Measurements from ENCODE around the gene FUT7. TPM values are rescaled to one million over a fixed set of nuclear protein-coding genes. Genes with fewer than 3 reads are reported as not detected.

FUT7 gene
- polyA plus RNA-seq, 4 donors: 0.09 to 0.90 TPM; not detected in 2

DNA sequence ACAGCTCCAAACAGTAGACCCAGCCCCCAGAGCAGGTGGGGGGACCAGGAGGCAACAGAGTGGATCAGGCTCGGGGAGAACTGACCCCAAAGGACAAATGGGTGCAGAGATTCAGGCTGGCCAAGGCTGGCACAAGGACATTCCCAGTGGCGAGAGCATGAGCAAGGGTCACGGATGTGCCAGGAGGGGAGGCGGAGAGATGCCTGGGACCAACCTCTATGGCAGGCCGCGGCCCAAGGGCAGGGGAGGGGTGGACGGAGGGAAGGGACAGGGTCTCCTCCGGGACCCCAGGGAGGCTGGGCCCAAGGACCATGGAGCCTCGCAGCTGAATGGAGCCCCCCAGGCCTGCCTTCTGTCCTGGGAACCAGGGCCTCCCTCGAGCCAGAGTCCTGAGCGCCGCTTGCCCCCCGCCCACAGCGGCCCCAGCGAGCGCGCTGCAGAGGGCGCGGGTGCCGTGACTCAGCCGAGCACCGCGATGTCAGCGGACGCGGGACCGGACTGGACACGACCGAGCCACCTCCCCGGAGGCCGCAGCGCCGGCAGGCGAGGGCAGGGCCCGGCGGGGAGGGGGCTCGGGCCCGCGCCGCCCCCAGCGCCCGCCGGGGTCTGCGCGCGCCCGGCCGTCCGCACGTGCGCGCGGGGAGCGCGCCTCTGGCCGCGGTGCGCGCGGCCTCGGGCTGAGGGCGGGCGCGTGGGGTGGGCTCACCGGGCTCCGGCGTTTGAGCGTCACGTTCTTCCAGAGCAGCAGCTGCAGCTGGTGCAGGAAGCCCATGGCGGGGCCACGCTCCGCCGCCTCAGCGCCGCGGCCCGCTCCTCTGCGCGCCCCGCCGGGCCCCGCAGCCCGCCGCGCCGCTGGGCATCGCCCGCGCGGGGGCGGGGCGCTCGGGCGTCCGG is 4.3 kb downstream of the FUT7 start, which contains the start of gene ABCA2:
ABCA2 (minus strand) TSS at position 869 of the 894 bp plus-strand sequence; CDS start at position 772, 97 bp downstream.
- Histone ChIP-seq H3K9me3 (ENCODE audit: control insufficient read depth in 2 of 2, insufficient read depth in 1 of 2, low read depth in 1 of 2, low read length in 1 of 2) (no peaks in the 10 kb centered on the region), H3K27ac (ENCODE audit: low read depth in 1 of 3, low read length in 2 of 3) (peak within 1 kb of the TSS in 1 of 3 donors; percentile 34), H3K4me3 (ENCODE audit: low read depth in 1 of 3, low read length in 3 of 3) (peak within 1 kb of the TSS; percentile 35 to 64 (median 51)), H3K36me3 (ENCODE audit: control insufficient read depth in 3 of 3, insufficient read depth in 2 of 3, low read depth in 1 of 3, low read length in 3 of 3) (peaks cover 0 to 8% (median 0%) of the 10 kb centered on the region in 3 donors), H3K27me3 (ENCODE audit: control insufficient read depth in 3 of 3, insufficient read depth in 3 of 3, low read length in 3 of 3) (peaks cover 0 to 10% (median 0%) of the 10 kb centered on the region in 3 donors), H3K4me1 (ENCODE audit: control insufficient read depth in 3 of 3, insufficient read depth in 2 of 3, low read depth in 1 of 3, low read length in 2 of 3) (peaks cover 0 to 64% (median 2%) of the 10 kb centered on the region in 3 donors)
- WGBS, 3 donors: 4 to 11% (median 5%) methylated on average over 33 to 95 of the region's 95 CpGs
- FAIRE-seq (no peak), DNase-seq (peak in 1 of 2 donors; percentile 56)

DNA sequence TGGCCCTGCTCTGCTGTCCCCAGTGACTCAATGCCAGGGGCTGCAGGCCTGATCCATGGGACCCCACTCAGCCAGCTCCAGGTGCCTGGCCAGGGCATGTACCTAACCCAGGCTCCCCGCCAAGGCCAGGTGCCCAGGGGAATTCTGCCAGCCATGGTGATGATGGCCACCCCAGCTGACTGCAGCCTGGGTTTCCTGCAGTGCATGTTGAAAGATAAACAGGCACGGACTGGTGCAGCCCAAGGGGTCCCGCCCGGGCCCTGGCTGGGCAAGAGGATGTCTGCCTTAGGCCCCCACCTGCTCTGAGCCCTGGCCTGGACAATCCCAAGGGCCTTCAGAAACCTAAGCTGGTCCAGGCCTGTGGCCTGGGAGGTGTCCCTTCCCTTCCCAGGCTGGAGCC is 5.1 kb downstream of the FUT7 start:
- Histone ChIP-seq H3K36me3 (ENCODE audit: control insufficient read depth in 3 of 3, insufficient read depth in 2 of 3, low read depth in 1 of 3, low read length in 3 of 3) (peaks cover 0 to 12% (median 0%) of the 10 kb centered on the region in 3 donors), H3K27me3 (ENCODE audit: control insufficient read depth in 3 of 3, insufficient read depth in 3 of 3, low read length in 3 of 3) (peaks cover 0 to 10% (median 0%) of the 10 kb centered on the region in 3 donors), H3K4me1 (ENCODE audit: control insufficient read depth in 3 of 3, insufficient read depth in 2 of 3, low read depth in 1 of 3, low read length in 2 of 3) (peaks cover 0 to 62% (median 2%) of the 10 kb centered on the region in 3 donors), H3K27ac (ENCODE audit: low read depth in 1 of 3, low read length in 2 of 3) (no peak overlapping the region), H3K4me3 (ENCODE audit: low read depth in 1 of 3, low read length in 3 of 3) (no peak overlapping the region), H3K9me3 (ENCODE audit: control insufficient read depth in 2 of 2, insufficient read depth in 1 of 2, low read depth in 1 of 2, low read length in 1 of 2) (no peaks in the 10 kb centered on the region)
- DNase-seq (no peak), FAIRE-seq (no peak)
- WGBS, 3 donors: 57 to 83% (median 78%) methylated on average over 4 of the region's 4 CpGs

DNA sequence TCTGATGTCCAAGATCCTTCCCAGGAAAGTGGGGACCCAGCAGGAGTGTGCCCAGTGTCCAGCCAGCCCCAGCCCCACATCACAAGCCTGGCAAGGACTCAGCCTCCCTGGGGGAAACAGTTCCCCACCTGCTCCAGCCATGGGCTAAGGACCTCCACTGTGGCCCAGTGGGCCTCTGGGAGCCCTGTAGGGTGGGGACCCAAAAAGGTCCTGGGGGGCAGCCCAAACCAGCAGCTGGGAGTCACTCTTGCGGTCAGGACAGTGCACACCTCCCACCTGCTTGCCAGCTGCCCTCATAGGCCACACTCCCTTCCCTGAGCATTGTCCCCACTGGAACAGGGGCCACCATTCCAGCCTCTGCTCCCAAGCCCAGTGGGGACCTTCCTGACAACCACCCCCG is 5.5 kb downstream of the FUT7 start:
- no peak for FAIRE-seq
- Histone ChIP-seq H3K36me3 (ENCODE audit: control insufficient read depth in 3 of 3, insufficient read depth in 2 of 3, low read depth in 1 of 3, low read length in 3 of 3) (peaks cover 0 to 12% (median 0%) of the 10 kb centered on the region in 3 donors), H3K27ac (ENCODE audit: low read depth in 1 of 3, low read length in 2 of 3) (no peak overlapping the region), H3K4me3 (ENCODE audit: low read depth in 1 of 3, low read length in 3 of 3) (no peak overlapping the region), H3K4me1 (ENCODE audit: control insufficient read depth in 3 of 3, insufficient read depth in 2 of 3, low read depth in 1 of 3, low read length in 2 of 3) (peaks cover 0 to 61% (median 4%) of the 10 kb centered on the region in 3 donors), H3K9me3 (ENCODE audit: control insufficient read depth in 2 of 2, insufficient read depth in 1 of 2, low read depth in 1 of 2, low read length in 1 of 2) (no peaks in the 10 kb centered on the region), H3K27me3 (ENCODE audit: control insufficient read depth in 3 of 3, insufficient read depth in 3 of 3, low read length in 3 of 3) (peaks cover 0 to 10% (median 0%) of the 10 kb centered on the region in 3 donors)
- DNase-seq: no peak
- 75 to 86% (median 82%) methylated on average over 2 of the region's 2 CpGs for WGBS, 3 donors

DNA sequence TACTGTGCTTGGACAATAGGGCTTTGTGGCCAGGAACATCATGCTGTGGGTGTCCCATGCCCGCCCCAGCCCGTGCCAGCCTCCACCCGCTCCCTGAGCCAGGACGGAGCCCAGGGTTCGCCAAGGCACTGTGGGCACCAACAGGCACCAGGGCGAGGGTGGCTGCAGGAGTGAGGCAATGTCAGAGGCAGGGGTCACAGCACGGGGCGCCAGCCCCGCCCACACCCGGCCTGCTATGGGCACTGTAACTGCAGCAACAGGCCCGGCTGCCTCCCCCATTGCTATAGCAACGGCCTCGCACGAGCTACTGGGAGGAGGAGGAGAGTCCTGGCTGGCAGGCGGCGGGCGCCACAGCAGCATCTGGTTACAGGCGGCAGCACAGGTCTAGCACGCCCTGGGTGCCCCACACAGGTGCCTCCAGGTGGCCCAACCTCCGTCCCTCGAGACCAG is 6.3 kb downstream of the FUT7 start:
- Histone ChIP-seq H3K27me3 (ENCODE audit: control insufficient read depth in 3 of 3, insufficient read depth in 3 of 3, low read length in 3 of 3) (peaks cover 0 to 10% (median 0%) of the 10 kb centered on the region in 3 donors), H3K36me3 (ENCODE audit: control insufficient read depth in 3 of 3, insufficient read depth in 2 of 3, low read depth in 1 of 3, low read length in 3 of 3) (peaks cover 0 to 16% (median 0%) of the 10 kb centered on the region in 3 donors), H3K4me3 (ENCODE audit: low read depth in 1 of 3, low read length in 3 of 3) (no peak overlapping the region), H3K4me1 (ENCODE audit: control insufficient read depth in 3 of 3, insufficient read depth in 2 of 3, low read depth in 1 of 3, low read length in 2 of 3) (peaks cover 0 to 57% (median 4%) of the 10 kb centered on the region in 3 donors), H3K27ac (ENCODE audit: low read depth in 1 of 3, low read length in 2 of 3) (peak overlapping the region in 1 of 3 donors; percentile 23), H3K9me3 (ENCODE audit: control insufficient read depth in 2 of 2, insufficient read depth in 1 of 2, low read depth in 1 of 2, low read length in 1 of 2) (no peaks in the 10 kb centered on the region)
- FAIRE-seq: no peak
- WGBS, 3 donors: 27 to 64% (median 39%) methylated on average over 18 to 21 of the region's 21 CpGs
- peak; percentile 32 to 42 for DNase-seq

DNA sequence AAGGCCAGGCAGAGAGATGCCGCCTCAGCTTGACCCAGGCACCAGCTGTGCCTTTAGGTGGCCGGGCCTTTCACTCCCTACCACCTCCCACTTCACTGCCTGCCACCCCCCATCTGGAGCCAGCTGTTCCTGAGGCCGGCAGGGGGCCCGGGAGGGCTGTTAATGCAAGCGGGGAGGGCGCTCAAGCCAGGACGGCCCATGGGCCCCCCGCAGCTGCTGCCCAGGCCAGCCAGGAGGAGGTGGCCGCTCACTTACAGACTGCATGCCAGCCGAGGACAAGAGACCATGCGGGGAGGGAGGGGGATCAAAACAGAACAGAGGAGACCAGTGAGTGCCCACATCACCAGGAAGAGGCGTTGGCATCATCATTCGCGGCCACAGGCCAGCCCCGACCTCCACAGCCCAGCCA is 8.3 kb downstream of the FUT7 start:
- Histone ChIP-seq H3K36me3 (ENCODE audit: control insufficient read depth in 3 of 3, insufficient read depth in 2 of 3, low read depth in 1 of 3, low read length in 3 of 3) (peaks cover 0 to 26% (median 0%) of the 10 kb centered on the region in 3 donors), H3K27me3 (ENCODE audit: control insufficient read depth in 3 of 3, insufficient read depth in 3 of 3, low read length in 3 of 3) (peaks cover 0 to 4% (median 0%) of the 10 kb centered on the region in 3 donors), H3K4me3 (ENCODE audit: low read depth in 1 of 3, low read length in 3 of 3) (no peak overlapping the region), H3K4me1 (ENCODE audit: control insufficient read depth in 3 of 3, insufficient read depth in 2 of 3, low read depth in 1 of 3, low read length in 2 of 3) (peaks cover 0 to 39% (median 4%) of the 10 kb centered on the region in 3 donors), H3K27ac (ENCODE audit: low read depth in 1 of 3, low read length in 2 of 3) (no peak overlapping the region), H3K9me3 (ENCODE audit: control insufficient read depth in 2 of 2, insufficient read depth in 1 of 2, low read depth in 1 of 2, low read length in 1 of 2) (no peaks in the 10 kb centered on the region)
- DNase-seq (no peak), FAIRE-seq (no peak)
- 82 to 88% (median 83%) methylated on average over 15 of the region's 15 CpGs for WGBS, 3 donors

DNA sequence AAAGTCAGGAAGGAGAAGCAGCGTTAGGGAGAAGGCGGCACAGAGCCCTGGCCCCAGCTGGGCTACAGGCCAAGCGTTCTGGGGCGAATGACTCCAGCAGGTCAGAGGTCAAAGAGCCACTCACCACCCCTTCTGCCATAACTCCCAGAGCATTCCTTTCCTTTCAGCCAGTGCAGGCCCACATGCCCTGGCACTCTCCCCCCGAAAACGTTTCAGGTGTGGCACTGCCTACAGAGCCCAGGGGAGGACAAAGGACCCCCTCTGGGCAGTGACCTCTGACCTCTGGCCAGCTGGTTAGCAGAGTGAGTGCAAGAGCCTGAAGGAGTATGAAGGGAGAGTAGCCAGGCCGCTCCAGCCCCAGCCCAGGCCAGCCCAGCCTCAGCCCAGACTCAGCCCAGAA is 8.7 kb downstream of the FUT7 start:
- H3K9me3 ChIP-seq (ENCODE audit: control insufficient read depth in 2 of 2, insufficient read depth in 1 of 2, low read depth in 1 of 2, low read length in 1 of 2): no peaks in the 10 kb centered on the region
- H3K36me3 ChIP-seq (ENCODE audit: control insufficient read depth in 3 of 3, insufficient read depth in 2 of 3, low read depth in 1 of 3, low read length in 3 of 3): peaks cover 0 to 26% (median 0%) of the 10 kb centered on the region in 3 donors
- FAIRE-seq (no peak), DNase-seq (no peak)
- H3K4me3 ChIP-seq (ENCODE audit: low read depth in 1 of 3, low read length in 3 of 3): no peak overlapping the region
- no peak overlapping the region for H3K27ac ChIP-seq (ENCODE audit: low read depth in 1 of 3, low read length in 2 of 3)
- peaks cover 0 to 35% (median 4%) of the 10 kb centered on the region in 3 donors for H3K4me1 ChIP-seq (ENCODE audit: control insufficient read depth in 3 of 3, insufficient read depth in 2 of 3, low read depth in 1 of 3, low read length in 2 of 3)
- peaks cover 0 to 4% (median 0%) of the 10 kb centered on the region in 3 donors for H3K27me3 ChIP-seq (ENCODE audit: control insufficient read depth in 3 of 3, insufficient read depth in 3 of 3, low read length in 3 of 3)
- 43 to 67% (median 59%) methylated on average over 6 to 7 of the region's 7 CpGs for WGBS, 3 donors

DNA sequence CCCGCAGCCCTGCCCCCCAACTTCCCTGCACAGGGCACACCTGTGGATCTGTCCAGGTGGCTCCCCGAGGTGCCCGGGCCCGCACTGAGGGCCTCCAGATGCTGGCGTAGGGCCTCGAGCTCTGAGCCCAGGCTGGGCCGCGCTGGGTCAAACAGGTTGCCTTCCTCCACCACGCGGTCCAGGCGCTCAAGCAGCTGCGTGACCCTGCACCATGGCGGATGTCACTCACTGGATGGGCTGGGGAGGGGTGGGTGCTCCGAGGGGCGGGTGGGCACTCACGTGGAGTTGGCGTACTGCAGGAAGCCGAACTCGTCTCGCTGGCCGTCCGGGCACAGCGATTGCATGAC is 9.3 kb downstream of the FUT7 start:
- Histone ChIP-seq H3K27me3 (ENCODE audit: control insufficient read depth in 3 of 3, insufficient read depth in 3 of 3, low read length in 3 of 3) (peaks cover 0 to 4% (median 0%) of the 10 kb centered on the region in 3 donors), H3K9me3 (ENCODE audit: control insufficient read depth in 2 of 2, insufficient read depth in 1 of 2, low read depth in 1 of 2, low read length in 1 of 2) (no peaks in the 10 kb centered on the region), H3K36me3 (ENCODE audit: control insufficient read depth in 3 of 3, insufficient read depth in 2 of 3, low read depth in 1 of 3, low read length in 3 of 3) (peaks cover 0 to 31% (median 2%) of the 10 kb centered on the region in 3 donors), H3K4me3 (ENCODE audit: low read depth in 1 of 3, low read length in 3 of 3) (no peak overlapping the region), H3K4me1 (ENCODE audit: control insufficient read depth in 3 of 3, insufficient read depth in 2 of 3, low read depth in 1 of 3, low read length in 2 of 3) (peaks cover 0 to 35% (median 4%) of the 10 kb centered on the region in 3 donors), H3K27ac (ENCODE audit: low read depth in 1 of 3, low read length in 2 of 3) (peak overlapping the region in 2 of 3 donors; percentile 80 to 89)
- no peak for DNase-seq
- FAIRE-seq: no peak
- WGBS, 3 donors: 49 to 84% (median 55%) methylated on average over 15 to 23 of the region's 23 CpGs

DNA sequence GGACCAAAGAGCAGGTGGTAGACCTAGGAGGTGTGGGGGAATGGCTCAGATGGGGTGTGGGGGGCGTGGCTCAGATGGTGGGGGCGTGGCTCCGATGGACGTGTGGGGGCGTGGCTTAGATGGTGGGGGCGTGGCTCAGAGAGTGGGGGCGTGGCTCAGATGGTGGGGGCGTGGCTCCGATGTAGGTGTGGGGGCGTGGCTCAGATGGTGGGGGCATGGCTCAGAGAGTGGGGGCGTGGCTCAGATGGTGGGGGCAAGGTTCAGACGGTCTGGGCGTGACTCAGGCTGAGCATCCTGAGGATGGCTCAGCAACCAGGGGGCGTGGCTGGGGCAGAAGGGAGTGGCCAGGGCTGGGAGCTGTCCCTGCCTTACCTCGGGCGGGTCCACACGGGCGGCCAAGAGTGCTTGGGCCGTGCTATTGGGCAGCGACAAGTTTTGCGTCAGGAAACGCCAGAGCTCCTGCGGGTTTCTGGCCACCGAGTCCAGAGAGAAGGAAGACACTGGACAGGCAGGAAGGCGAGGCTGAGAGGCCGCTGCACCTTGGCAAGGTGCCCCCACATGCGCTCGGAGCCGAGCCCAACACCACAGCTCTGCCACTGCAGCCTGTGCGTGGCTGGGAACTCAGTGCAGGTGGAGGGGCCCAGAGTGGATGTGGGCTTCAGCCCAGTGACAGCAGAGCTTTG is 9.8 kb downstream of the FUT7 start:
- H3K36me3 ChIP-seq (ENCODE audit: control insufficient read depth in 3 of 3, insufficient read depth in 2 of 3, low read depth in 1 of 3, low read length in 3 of 3): peaks cover 0 to 36% (median 3%) of the 10 kb centered on the region in 3 donors
- no peak overlapping the region for H3K4me3 ChIP-seq (ENCODE audit: low read depth in 1 of 3, low read length in 3 of 3)
- H3K27me3 ChIP-seq (ENCODE audit: control insufficient read depth in 3 of 3, insufficient read depth in 3 of 3, low read length in 3 of 3): peaks cover 0 to under 1% (median 0%) of the 10 kb centered on the region in 3 donors
- no peak for FAIRE-seq
- no peaks in the 10 kb centered on the region for H3K9me3 ChIP-seq (ENCODE audit: control insufficient read depth in 2 of 2, insufficient read depth in 1 of 2, low read depth in 1 of 2, low read length in 1 of 2)
- peak; percentile 95 to 97 for DNase-seq
- 10 to 43% (median 37%) methylated on average over 23 to 30 of the region's 30 CpGs for WGBS, 3 donors
- peaks cover 0 to 30% (median 4%) of the 10 kb centered on the region in 3 donors for H3K4me1 ChIP-seq (ENCODE audit: control insufficient read depth in 3 of 3, insufficient read depth in 2 of 3, low read depth in 1 of 3, low read length in 2 of 3)
- H3K27ac ChIP-seq (ENCODE audit: low read depth in 1 of 3, low read length in 2 of 3): peak overlapping the region in 2 of 3 donors; percentile 80 to 89
